OCI-LY7 (cell line): ENCODE data around the gene ATMIN. TPM values are rescaled to one million over a fixed set of nuclear protein-coding genes. Genes with fewer than 3 reads are reported as not detected.

Experiments used
- BruUV-seq: library from RNA; stranded (reverse); fragments of 400-500 nt; replicated peaks from 2 replicates; lab custom pipeline; 2021; lab: Mats Ljungman, UMichigan
- CTCF ChIA-PET: fragments of 300-600 bp; sonication (Branson Sonifier 250); formaldehyde crosslinking; loops from one replicate; lab custom pipeline; 2022; ENCODE audit warnings: antibody characterized with exemption; ENCODE audit not compliant: unreplicated experiment; lab: Charles Lee
- POLR2A ChIA-PET: fragments of 300-600 bp; sonication (Branson Sonifier 250); formaldehyde crosslinking; loops from one replicate; lab custom pipeline; 2022; ENCODE audit warnings: antibody characterized with exemption; lab: Charles Lee
- DNase-seq: peaks from one replicate; pipeline ENCODE4 v3.0.0-alpha.2; 2015; ENCODE audit warnings: low spot score
- H2AFZ ChIP-seq: fragments of 200-600 bp; sonication (generic), shearing (Covaris generic); 2 replicates; pipeline ENCODE4 v1.6.1; 2014; ENCODE audit warnings: mild to moderate bottlenecking, antibody characterized with exemption, low read length, moderate library complexity
- H3K27ac ChIP-seq: fragments of 200-600 bp; sonication (generic); 2 replicates; pipeline ENCODE4 v1.5.1; 2014; ENCODE audit warnings: mixed run types, low read depth, mild to moderate bottlenecking, moderate library complexity, low read length, inconsistent platforms; ENCODE audit not compliant: poor library complexity, severe bottlenecking
- H3K36me3 ChIP-seq: fragments of 200-600 bp; sonication (generic); 2 replicates; pipeline ENCODE4 v1.6.1; 2014; ENCODE audit warnings: mild to moderate bottlenecking, antibody characterized with exemption, low read length, moderate library complexity, mixed read lengths; ENCODE audit not compliant: insufficient read depth
- H3K4me1 ChIP-seq: fragments of 200-600 bp; sonication (generic); 2 replicates; pipeline ENCODE4 v1.5.1; 2014; ENCODE audit warnings: mild to moderate bottlenecking, low read length; ENCODE audit not compliant: insufficient read depth, poor library complexity, severe bottlenecking
- H3K4me2 ChIP-seq: fragments of 200-600 bp; sonication (generic); 2 replicates; pipeline ENCODE4 v1.6.1; 2014; ENCODE audit warnings: mild to moderate bottlenecking, low read length
- H3K4me3 ChIP-seq: fragments of 200-600 bp; sonication (generic); 2 replicates; pipeline ENCODE4 v1.5.1; 2014; ENCODE audit warnings: mild to moderate bottlenecking, low read depth, low read length; ENCODE audit not compliant: poor library complexity, severe bottlenecking
- H3K79me2 ChIP-seq: fragments of 200-600 bp; sonication (generic); 2 replicates; pipeline ENCODE4 v1.6.1; 2016; ENCODE audit warnings: low read depth, mild to moderate bottlenecking, low read length, moderate library complexity, mixed read lengths; ENCODE audit not compliant: insufficient read depth
- H3K9me2 ChIP-seq: fragments of 200-600 bp; sonication (generic); 2 replicates; pipeline ENCODE4 v1.6.1; 2016; ENCODE audit warnings: mild to moderate bottlenecking, low read length, mixed read lengths; ENCODE audit not compliant: insufficient read depth
- H3K9me3 ChIP-seq: fragments of 200-600 bp; sonication (generic); 2 replicates; pipeline ENCODE4 v1.6.1; 2014; ENCODE audit warnings: mild to moderate bottlenecking, mixed run types, low read length, mixed read lengths
- H4K20me1 ChIP-seq: fragments of 200-600 bp; sonication (generic); 2 replicates; pipeline ENCODE4 v1.6.1; 2014; ENCODE audit warnings: mild to moderate bottlenecking, antibody characterized with exemption, low read length, moderate library complexity, mixed read lengths; ENCODE audit not compliant: insufficient read depth
- CTCF ChIP-seq: fragments of 200-600 bp; sonication (generic); conservative IDR thresholded peaks from 2 replicates; pipeline ENCODE4 v1.5.1; 2014; ENCODE audit warnings: mild to moderate bottlenecking, antibody characterized with exemption, low read length, moderate library complexity, mixed read lengths
- EZH2phosphoT487 ChIP-seq: fragments of 200-600 bp; sonication (generic); IDR thresholded peaks from 2 replicates; pipeline ENCODE4 v1.6.1; 2018; ENCODE audit warnings: low read depth, borderline replicate concordance, mild to moderate bottlenecking, mixed run types, antibody characterized with exemption, low read length, moderate library complexity, mixed read lengths
- intact Hi-C: fragments of 100-400 bp; cut with micrococcal nuclease; formaldehyde crosslinking; loops from one replicate; pipeline ENCODE4 v1.10.0; 2022; ENCODE audit not compliant: unreplicated experiment
- total RNA-seq, 2 experiments: library from RNA; depleted of rRNA in 1 of 2; stranded (reverse); fragments of >200 nt in 1 of 2; shearing (Covaris generic) in 1 of 2; gene quantifications; 2 replicates each; pipeline ENCODE4 v1.2.3, GENCODE V29; 2014 to 2022

The ATMIN gene
- total RNA-seq, 2 experiments from 2014 or later, result 15.0 to 23.7 TPM

GRCh38 chr16:80992676-80993293 lies 42.9 kb upstream of the ATMIN start:
- peaks cover 72% of the 10 kb centered on the region for H3K79me2 ChIP-seq
- H2AFZ ChIP-seq, result no peak overlapping the region
- H3K9me3 ChIP-seq, result no peaks in the 10 kb centered on the region
- peaks cover 9% of the 10 kb centered on the region; the same call in 1 of the 2 replicates for H4K20me1 ChIP-seq
- intact Hi-C loops, result no loop called here
- no peak overlapping the region for H3K4me2 ChIP-seq
- peaks cover 12% of the 10 kb centered on the region for H3K4me1 ChIP-seq
- POLR2A ChIA-PET, result interaction anchor here (1.0 to 1.5 kb wide), 3 partner anchors 10 to 12 kb away, joined by 3 to 5 read pairs (median 4); no protein-coding TSS in a partner anchor
- H3K4me3 ChIP-seq, result no peak overlapping the region
- TF ChIP-seq CTCF (no peak), EZH2phosphoT487 (no peak)
- DNase-seq, result no peak
- H3K9me2 ChIP-seq, result no peaks in the 10 kb centered on the region
- peaks cover 46% of the 10 kb centered on the region for H3K36me3 ChIP-seq
- CTCF ChIA-PET, result no interaction called here
- no peak overlapping the region for H3K27ac ChIP-seq
- no TSS peak for BruUV-seq

- H3K4me1 ChIP-seq, result peaks cover 15% of the 10 kb centered on the region
- no peaks in the 10 kb centered on the region for H3K9me2 ChIP-seq
- ChIA-PET POLR2A (interaction anchor here (1.0 to 1.5 kb wide), 4 partner anchors 9 to 16 kb away, joined by 3 to 5 read pairs (median 4); no protein-coding TSS in a partner anchor), CTCF (no interaction called here)
- no TSS peak for BruUV-seq
- H3K27ac ChIP-seq, result no peak overlapping the region
- peaks cover 9% of the 10 kb centered on the region; the same call in 1 of the 2 replicates for H4K20me1 ChIP-seq
- no peak overlapping the region for H3K4me2 ChIP-seq
- H3K4me3 ChIP-seq, result no peak overlapping the region
- peaks cover 77% of the 10 kb centered on the region for H3K79me2 ChIP-seq
- H3K9me3 ChIP-seq, result no peaks in the 10 kb centered on the region
- TF ChIP-seq CTCF, result no peak
- peaks cover 46% of the 10 kb centered on the region for H3K36me3 ChIP-seq
- intact Hi-C loops, result no loop called here
- no peak overlapping the region for H2AFZ ChIP-seq
- DNase-seq, result no peak
These were observed 42.3 kb upstream of the ATMIN start for GRCh38 chr16:80993307-80993706.

GRCh38 chr16:80993834-80994233 lies 41.8 kb upstream of the ATMIN start:
- Histone ChIP-seq H3K4me3 (no peak overlapping the region), H3K9me3 (no peaks in the 10 kb centered on the region), H3K4me2 (no peak overlapping the region), H3K4me1 (peaks cover 15% of the 10 kb centered on the region), H2AFZ (no peak overlapping the region), H3K9me2 (no peaks in the 10 kb centered on the region), H4K20me1 (peaks cover 9% of the 10 kb centered on the region; the same call in 1 of the 2 replicates), H3K79me2 (peaks cover 77% of the 10 kb centered on the region), H3K36me3 (peaks cover 46% of the 10 kb centered on the region), H3K27ac (no peak overlapping the region)
- TF ChIP-seq CTCF (no peak), EZH2phosphoT487 (no peak)
- CTCF ChIA-PET, result no interaction called here
- BruUV-seq, result no TSS peak
- DNase-seq, result no peak
- intact Hi-C loops, result no loop called here
- POLR2A ChIA-PET, result interaction anchor here (0.7 to 1.5 kb wide), 4 partner anchors 9 to 17 kb away, joined by 3 to 5 read pairs (median 4); no protein-coding TSS in a partner anchor
